Activated CD8-positive, alpha-beta T cell treated with anti-CD3 and anti-CD28 coated beads for 36 hours (primary cell): Measurements from ENCODE around the gene CENPX. TPM values are rescaled to one million over a fixed set of nuclear protein-coding genes. Genes with fewer than 3 reads are reported as not detected.

ENCODE experiments used
- ATAC-seq: fragments of 200-7000 bp; cut with Tn5 transposase; one replicate; pipeline ENCODE4 v1.10.0; 2021; ENCODE audit warnings: mild to moderate bottlenecking, moderate library complexity
- CTCF ChIA-PET: fragments of 350-600 bp; sonication (Branson Sonifier 250); formaldehyde crosslinking; loops from one replicate; lab custom pipeline; 2021; ENCODE audit warnings: antibody characterized with exemption; lab: Charles Lee
- POLR2A ChIA-PET: fragments of 350-600 bp; sonication (Branson Sonifier 250); formaldehyde crosslinking; loops from one replicate; lab custom pipeline; 2021; ENCODE audit warnings: antibody characterized with exemption; lab: Charles Lee
- DNase-seq: peaks from one replicate; pipeline ENCODE4 v3.0.0-alpha.2; 2020
- H3K27ac Mint-ChIP-seq: one replicate; pipeline ENCODE4 v1.8.0; 2021; ENCODE audit warnings: mild to moderate bottlenecking, mixed read lengths
- H3K27me3 Mint-ChIP-seq: one replicate; pipeline ENCODE4 v1.8.0; 2021; ENCODE audit warnings: mixed read lengths
- H3K36me3 Mint-ChIP-seq: one replicate; pipeline ENCODE4 v1.8.0; 2021; ENCODE audit warnings: low read depth, mixed read lengths
- H3K4me1 Mint-ChIP-seq: one replicate; pipeline ENCODE4 v1.8.0; 2021; ENCODE audit warnings: low read depth, mixed read lengths
- H3K4me3 Mint-ChIP-seq: one replicate; pipeline ENCODE4 v1.8.0; 2021; ENCODE audit warnings: mild to moderate bottlenecking, moderate library complexity, mixed read lengths
- H3K9me3 Mint-ChIP-seq: one replicate; pipeline ENCODE4 v1.8.0; 2021; ENCODE audit warnings: mixed read lengths
- intact Hi-C: fragments of 100-400 bp; cut with micrococcal nuclease; formaldehyde crosslinking; loops from one replicate; pipeline ENCODE4 v1.10.0; 2022
- total RNA-seq, 2 experiments: library from RNA; stranded (reverse); gene quantifications; one replicate each; pipeline ENCODE4 v1.2.3, GENCODE V29; 2021
- TF ChIP-seq, protein P1 (sequence below): fragments of 200-600 bp; IDR thresholded peaks from one replicate; pipeline ENCODE4 v1.8.0; 2022; ENCODE audit warnings: antibody characterized with exemption, mild to moderate bottlenecking

CENPX gene
- total RNA-seq, 2 experiments from 2014 or later, result 88.7 to 98.1 TPM

GRCh38 chr17:82046903-82047302 lies 24.2 kb upstream of the CENPX start:
- ATAC-seq, result no peak
- TF ChIP-seq, protein P1, sequence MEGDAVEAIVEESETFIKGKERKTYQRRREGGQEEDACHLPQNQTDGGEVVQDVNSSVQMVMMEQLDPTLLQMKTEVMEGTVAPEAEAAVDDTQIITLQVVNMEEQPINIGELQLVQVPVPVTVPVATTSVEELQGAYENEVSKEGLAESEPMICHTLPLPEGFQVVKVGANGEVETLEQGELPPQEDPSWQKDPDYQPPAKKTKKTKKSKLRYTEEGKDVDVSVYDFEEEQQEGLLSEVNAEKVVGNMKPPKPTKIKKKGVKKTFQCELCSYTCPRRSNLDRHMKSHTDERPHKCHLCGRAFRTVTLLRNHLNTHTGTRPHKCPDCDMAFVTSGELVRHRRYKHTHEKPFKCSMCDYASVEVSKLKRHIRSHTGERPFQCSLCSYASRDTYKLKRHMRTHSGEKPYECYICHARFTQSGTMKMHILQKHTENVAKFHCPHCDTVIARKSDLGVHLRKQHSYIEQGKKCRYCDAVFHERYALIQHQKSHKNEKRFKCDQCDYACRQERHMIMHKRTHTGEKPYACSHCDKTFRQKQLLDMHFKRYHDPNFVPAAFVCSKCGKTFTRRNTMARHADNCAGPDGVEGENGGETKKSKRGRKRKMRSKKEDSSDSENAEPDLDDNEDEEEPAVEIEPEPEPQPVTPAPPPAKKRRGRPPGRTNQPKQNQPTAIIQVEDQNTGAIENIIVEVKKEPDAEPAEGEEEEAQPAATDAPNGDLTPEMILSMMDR, result no peak
- peaks cover 12% of the 10 kb centered on the region for H3K4me1 Mint-ChIP-seq
- no peaks in the 10 kb centered on the region for H3K27me3 Mint-ChIP-seq
- POLR2A ChIA-PET, result no interaction called here
- intact Hi-C loops, result no loop called here
- CTCF ChIA-PET, result no interaction called here
- H3K27ac Mint-ChIP-seq, result no peak overlapping the region
- DNase-seq, result no peak
- H3K36me3 Mint-ChIP-seq, result no peaks in the 10 kb centered on the region
- no peaks in the 10 kb centered on the region for H3K9me3 Mint-ChIP-seq
- no peak overlapping the region for H3K4me3 Mint-ChIP-seq

DNA sequence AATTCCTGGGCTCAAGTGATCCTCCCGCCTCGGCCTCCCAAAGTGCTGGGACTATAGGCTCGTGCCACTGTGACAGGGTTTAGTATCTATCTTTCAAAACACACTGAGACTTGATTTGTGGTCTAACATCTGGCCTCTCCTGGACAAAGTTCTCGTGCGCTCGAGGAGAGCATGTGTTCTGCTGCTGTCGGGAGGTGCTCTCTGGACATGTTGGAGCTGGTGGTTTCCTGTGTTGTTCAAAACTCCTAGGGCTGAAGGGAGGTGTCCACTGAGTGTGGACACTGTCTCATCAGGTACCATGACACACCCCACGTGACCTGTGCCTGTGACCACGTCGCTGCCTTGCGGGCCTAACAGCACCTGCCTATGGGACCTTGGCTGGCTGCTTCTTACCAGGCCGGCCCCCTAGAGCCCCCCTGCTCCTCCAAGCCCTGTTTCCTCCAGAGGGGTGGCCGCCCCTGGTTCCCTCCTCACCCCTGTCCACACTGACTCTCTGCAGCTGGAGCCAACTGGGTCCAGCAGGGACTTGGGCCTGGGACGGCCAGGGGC lies 23.3 kb upstream of the CENPX start:
- ChIA-PET POLR2A (no interaction called here), CTCF (no interaction called here)
- intact Hi-C loops, result no loop called here
- no peaks in the 10 kb centered on the region for H3K27me3 Mint-ChIP-seq
- ATAC-seq (no peak), DNase-seq (no peak)
- TF ChIP-seq, protein P1, result no peak
- no peak overlapping the region for H3K4me3 Mint-ChIP-seq
- no peaks in the 10 kb centered on the region for H3K9me3 Mint-ChIP-seq
- H3K27ac Mint-ChIP-seq, result no peak overlapping the region
- peaks cover 12% of the 10 kb centered on the region for H3K4me1 Mint-ChIP-seq
- no peaks in the 10 kb centered on the region for H3K36me3 Mint-ChIP-seq

GRCh38 chr17:82043507-82043906 lies 20.8 kb upstream of the CENPX start:
- TF ChIP-seq, protein P1, result no peak
- CTCF ChIA-PET, result interaction anchor here (1.8 kb wide), 1 partner anchor 15 kb away, joined by 6 read pairs; no protein-coding TSS in a partner anchor
- peaks cover 7% of the 10 kb centered on the region for H3K4me1 Mint-ChIP-seq
- intact Hi-C loops, result no loop called here
- ATAC-seq (no peak), DNase-seq (no peak)
- POLR2A ChIA-PET, result interaction anchor here (1.8 kb wide), 1 partner anchor 16 kb away, joined by 4 read pairs; no protein-coding TSS in a partner anchor
- no peaks in the 10 kb centered on the region for H3K36me3 Mint-ChIP-seq
- no peaks in the 10 kb centered on the region for H3K27me3 Mint-ChIP-seq
- no peak overlapping the region for H3K27ac Mint-ChIP-seq
- no peak overlapping the region for H3K4me3 Mint-ChIP-seq
- H3K9me3 Mint-ChIP-seq, result no peaks in the 10 kb centered on the region

DNA sequence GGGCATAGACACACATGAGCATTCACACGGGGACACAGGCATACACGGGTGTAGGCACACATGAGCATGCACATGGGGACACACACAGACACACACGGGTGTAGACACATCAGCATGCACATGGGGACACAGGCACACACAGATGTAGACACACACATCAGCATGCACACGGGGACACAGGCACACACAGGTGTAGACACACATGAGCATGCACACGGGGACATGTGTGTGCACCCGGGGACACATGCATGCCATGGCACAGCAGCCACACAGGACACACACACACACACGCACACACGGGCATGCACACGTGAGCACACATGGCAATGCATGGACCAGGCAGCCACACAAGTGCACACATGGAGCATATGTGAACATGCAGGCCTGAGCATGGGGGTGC lies 20.0 kb upstream of the CENPX start:
- no peaks in the 10 kb centered on the region for H3K36me3 Mint-ChIP-seq
- no peaks in the 10 kb centered on the region for H3K27me3 Mint-ChIP-seq
- intact Hi-C loops, result no loop called here
- TF ChIP-seq, protein P1, result no peak
- ATAC-seq, result no peak
- DNase-seq, result no peak
- no peak overlapping the region for H3K4me3 Mint-ChIP-seq
- no peak overlapping the region for H3K27ac Mint-ChIP-seq
- ChIA-PET POLR2A (interaction anchor here (1.8 kb wide), 1 partner anchor 17 kb away, joined by 4 read pairs; no protein-coding TSS in a partner anchor), CTCF (interaction anchor here (1.8 kb wide), 1 partner anchor 14 kb away, joined by 6 read pairs; no protein-coding TSS in a partner anchor)
- no peaks in the 10 kb centered on the region for H3K9me3 Mint-ChIP-seq
- peaks cover 12% of the 10 kb centered on the region for H3K4me1 Mint-ChIP-seq

DNA sequence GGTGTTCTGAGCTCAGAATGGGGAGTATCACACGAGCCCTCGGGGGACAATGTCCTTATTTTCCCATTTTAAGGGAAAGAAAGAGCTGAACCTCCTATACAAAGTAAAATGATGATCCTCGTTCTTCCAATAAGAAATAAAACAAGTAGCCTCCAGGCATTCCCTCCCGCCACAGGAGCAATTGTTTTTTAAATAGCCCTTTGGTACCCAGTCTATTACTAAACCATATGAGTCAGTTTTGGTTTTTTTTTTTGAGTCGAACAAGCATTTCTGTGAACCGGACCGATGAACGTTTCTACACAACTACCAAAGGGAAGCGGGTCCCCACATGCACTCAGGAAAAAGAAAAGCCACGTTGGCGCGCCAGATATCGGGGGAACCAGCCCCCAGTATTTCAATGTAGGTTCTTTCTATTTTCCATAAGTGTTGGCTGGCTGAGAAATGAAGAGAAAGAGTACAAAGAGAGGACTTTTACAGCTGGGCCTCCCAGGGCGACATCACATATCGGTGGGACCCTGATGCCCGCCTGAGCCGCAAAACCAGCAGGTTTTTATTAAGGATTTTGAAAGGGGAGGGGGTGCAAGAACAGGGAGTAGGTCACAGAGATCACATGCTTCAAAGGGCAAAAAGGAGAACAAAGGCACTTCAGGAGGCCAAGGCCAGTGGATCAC lies 18.6 kb upstream of the CENPX start:
- Mint-ChIP-seq H3K27ac (no peak overlapping the region), H3K4me3 (no peak overlapping the region), H3K36me3 (no peaks in the 10 kb centered on the region), H3K9me3 (no peaks in the 10 kb centered on the region), H3K27me3 (no peaks in the 10 kb centered on the region), H3K4me1 (peaks cover 12% of the 10 kb centered on the region)
- TF ChIP-seq, protein P1, result no peak
- DNase-seq (no peak), ATAC-seq (no peak)
- POLR2A ChIA-PET, result interaction anchor here (1.3 kb wide), 1 partner anchor 24 kb away, joined by 4 read pairs; no protein-coding TSS in a partner anchor
- intact Hi-C loops, result no loop called here
- CTCF ChIA-PET, result interaction anchor here (1.1 to 1.6 kb wide), 2 partner anchors 11 to 12 kb away, joined by 3 to 4 read pairs; no protein-coding TSS in a partner anchor
